ENCODE measurements around the gene ITFG2.

DNA sequence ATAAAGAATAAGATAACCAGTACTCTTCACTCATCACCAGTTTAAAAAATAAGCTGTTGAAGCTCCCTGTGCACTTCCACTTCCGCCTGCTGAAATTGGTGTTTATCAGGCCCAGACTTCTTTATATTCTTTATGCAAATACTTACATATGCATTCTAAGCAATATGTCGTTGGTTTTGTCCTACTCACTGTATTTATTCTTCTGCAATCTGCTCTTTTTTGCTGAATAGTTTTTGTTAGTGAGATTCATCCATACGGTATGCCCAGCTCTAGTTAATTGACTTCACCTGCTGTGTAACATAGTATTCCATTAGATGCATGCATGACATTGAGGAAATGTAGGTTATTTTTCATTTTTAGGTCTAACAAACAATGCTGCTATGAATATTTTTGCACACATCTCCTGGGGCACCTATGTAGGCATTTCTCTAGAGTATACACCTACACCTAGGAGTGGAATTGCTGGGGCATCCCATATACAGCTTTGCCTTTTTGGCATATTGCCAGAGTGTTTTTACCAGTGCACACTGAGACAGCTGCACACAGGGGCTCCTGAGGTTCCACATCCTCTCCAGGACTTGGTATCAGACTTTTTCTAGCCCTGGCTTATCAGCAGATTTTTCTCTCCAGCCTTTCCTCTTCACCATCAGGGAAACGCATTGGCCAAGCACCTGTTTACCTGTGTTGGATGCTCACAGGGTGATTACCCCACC, 23.4 kb downstream of the ITFG2 start:
- no peak for TF ChIP-seq ZZZ3 (IDR thresholded peaks at IDR 0.05)
- TF ChIP-seq, protein P1, sequence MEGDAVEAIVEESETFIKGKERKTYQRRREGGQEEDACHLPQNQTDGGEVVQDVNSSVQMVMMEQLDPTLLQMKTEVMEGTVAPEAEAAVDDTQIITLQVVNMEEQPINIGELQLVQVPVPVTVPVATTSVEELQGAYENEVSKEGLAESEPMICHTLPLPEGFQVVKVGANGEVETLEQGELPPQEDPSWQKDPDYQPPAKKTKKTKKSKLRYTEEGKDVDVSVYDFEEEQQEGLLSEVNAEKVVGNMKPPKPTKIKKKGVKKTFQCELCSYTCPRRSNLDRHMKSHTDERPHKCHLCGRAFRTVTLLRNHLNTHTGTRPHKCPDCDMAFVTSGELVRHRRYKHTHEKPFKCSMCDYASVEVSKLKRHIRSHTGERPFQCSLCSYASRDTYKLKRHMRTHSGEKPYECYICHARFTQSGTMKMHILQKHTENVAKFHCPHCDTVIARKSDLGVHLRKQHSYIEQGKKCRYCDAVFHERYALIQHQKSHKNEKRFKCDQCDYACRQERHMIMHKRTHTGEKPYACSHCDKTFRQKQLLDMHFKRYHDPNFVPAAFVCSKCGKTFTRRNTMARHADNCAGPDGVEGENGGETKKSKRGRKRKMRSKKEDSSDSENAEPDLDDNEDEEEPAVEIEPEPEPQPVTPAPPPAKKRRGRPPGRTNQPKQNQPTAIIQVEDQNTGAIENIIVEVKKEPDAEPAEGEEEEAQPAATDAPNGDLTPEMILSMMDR (IDR thresholded peaks at IDR 0.05 in 2 of 3, conservative IDR thresholded peaks at IDR 0.05 in 1 of 3; ENCODE audit: insufficient read depth in 2 of 3, low read depth in 1 of 3, low read length in 3 of 3) = no peak

Data from K562 (cell line).